NCI-H2196 (cell line): ENCODE measurements around the gene KCTD17.
"Not testable (repeated sequence)": the region's sequence is repeated elsewhere in the genome, so short reads cannot be mapped to it uniquely, and the experiment has no call there.

Source experiments
- DNase-seq: peaks from one replicate; lab custom pipeline; 2025; ENCODE audit not compliant: unreplicated experiment; lab: John Stamatoyannopoulos, UW

KCTD17 gene

GRCh38 chr22:37060801-37061610 is 9.5 kb downstream of the KCTD17 start:
- DNase-seq, result peak; percentile 4

- no peak for DNase-seq
These were observed 10.3 kb downstream of the KCTD17 start for GRCh38 chr22:37061611-37062375.

GRCh38 chr22:37062376-37062675 is 10.8 kb downstream of the KCTD17 start:
- no peak for DNase-seq

GRCh38 chr22:37062702-37063381 is 11.3 kb downstream of the KCTD17 start:
- DNase-seq, result no peak

- DNase-seq, result peak; percentile 65
These were observed 12.2 kb downstream of the KCTD17 start for GRCh38 chr22:37063431-37064420.

GRCh38 chr22:37064553-37064952 is 13.0 kb downstream of the KCTD17 start:
- no peak for DNase-seq

- DNase-seq, result no peak
These were observed 13.6 kb downstream of the KCTD17 start for GRCh38 chr22:37065180-37065579.

GRCh38 chr22:37065961-37066360 is 14.4 kb downstream of the KCTD17 start:
- no peak for DNase-seq

- DNase-seq, result no peak
These were observed 15.9 kb downstream of the KCTD17 start for GRCh38 chr22:37067428-37067827.

GRCh38 chr22:37068859-37069258 is 17.3 kb downstream of the KCTD17 start:
- DNase-seq, result no peak

GRCh38 chr22:37069319-37069718 is 17.8 kb downstream of the KCTD17 start:
- DNase-seq, result no peak

- no peak for DNase-seq
These were observed 18.2 kb downstream of the KCTD17 start for GRCh38 chr22:37069719-37070118.

GRCh38 chr22:37070334-37070733 is 18.8 kb downstream of the KCTD17 start:
- no peak for DNase-seq

GRCh38 chr22:37070744-37071143 is 19.2 kb downstream of the KCTD17 start:
- DNase-seq, result no peak

GRCh38 chr22:37071850-37072592 is 20.5 kb downstream of the KCTD17 start:
- not testable (repeated sequence) for DNase-seq

GRCh38 chr22:37072673-37073072 is 21.1 kb downstream of the KCTD17 start:
- no peak for DNase-seq

GRCh38 chr22:37074537-37074936 is 23.0 kb downstream of the KCTD17 start:
- no peak for DNase-seq

- DNase-seq, result no peak
These were observed 23.5 kb downstream of the KCTD17 start for GRCh38 chr22:37075046-37075445.

GRCh38 chr22:37075822-37076433 is 24.4 kb downstream of the KCTD17 start:
- no peak for DNase-seq
